Measurements from ENCODE around the gene NMT1. TPM values are rescaled to one million over a fixed set of nuclear protein-coding genes. Genes with fewer than 3 reads are reported as not detected.

The NMT1 gene
- total RNA-seq, 1 donor from 2014 or later, result 114 TPM

DNA sequence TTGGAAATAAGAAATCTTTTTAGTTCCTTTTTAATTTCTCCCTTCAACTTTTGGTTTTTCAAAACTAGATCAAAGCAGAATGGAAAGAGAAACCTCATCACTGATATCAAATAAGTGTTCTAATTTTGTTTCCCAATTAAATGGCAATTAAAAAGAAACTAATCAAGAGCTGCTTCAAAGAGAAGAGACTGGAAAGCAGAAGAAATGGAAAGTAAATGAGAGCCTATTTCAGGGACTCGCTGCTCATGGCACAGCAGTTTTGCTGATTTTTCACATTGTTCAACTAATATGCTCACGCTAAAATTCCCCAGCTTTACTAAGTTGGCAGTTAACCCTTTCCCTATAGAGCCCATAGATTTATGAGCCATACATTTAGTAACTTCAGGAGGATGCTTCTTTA is 6.5 kb downstream of the NMT1 start:
- no peak for DNase-seq
- intact Hi-C loops (cut with micrococcal nuclease), result no loop called here
- ATAC-seq, result no peak

- DNase-seq (no peak), ATAC-seq (peak; percentile 48)
- intact Hi-C loops (cut with micrococcal nuclease), result no loop called here
Observed at GRCh38 chr17:45070001-45070400, 8.9 kb downstream of the NMT1 start.

GRCh38 chr17:45070809-45071208 is 9.7 kb downstream of the NMT1 start:
- no peak for DNase-seq
- intact Hi-C loops (cut with micrococcal nuclease), result no loop called here
- no peak for ATAC-seq

DNA sequence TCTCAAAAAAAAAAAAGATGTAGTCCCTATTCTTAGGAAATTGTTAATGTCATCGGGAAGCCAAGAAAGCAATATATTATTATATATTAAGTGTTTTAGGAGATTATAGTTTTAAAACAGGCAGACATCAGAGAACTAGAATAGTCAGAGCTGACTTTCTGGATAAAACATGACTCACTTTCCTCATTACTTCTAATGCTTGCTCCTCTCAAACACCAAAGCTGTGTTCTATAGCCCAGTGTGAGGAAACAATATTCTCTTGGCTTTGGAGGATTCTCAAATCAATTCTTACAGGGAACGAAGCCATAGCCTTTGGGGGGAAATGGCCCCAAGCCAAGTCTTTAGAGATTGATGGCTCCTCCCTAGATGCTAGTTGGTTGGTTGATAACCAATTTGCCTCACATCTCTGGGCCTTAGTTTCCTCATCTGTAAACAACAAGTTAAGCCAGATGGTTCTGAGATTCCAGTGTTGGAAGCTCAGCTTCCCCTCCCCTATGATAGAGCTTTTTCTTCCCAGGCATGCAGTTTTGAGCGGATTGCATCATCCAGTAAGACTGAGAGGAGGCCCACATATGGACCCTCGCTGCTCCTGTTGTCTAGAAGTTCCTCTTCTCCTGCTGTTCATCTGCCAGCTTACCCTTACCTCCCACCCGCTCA is 12.4 kb downstream of the NMT1 start:
- peak; percentile 71 for ATAC-seq
- intact Hi-C loops (cut with micrococcal nuclease), result no loop called here
- DNase-seq, result no peak

GRCh38 chr17:45077643-45078042 is 16.5 kb downstream of the NMT1 start:
- no peak for DNase-seq
- ATAC-seq, result no peak
- intact Hi-C loops (cut with micrococcal nuclease), result no loop called here

GRCh38 chr17:45081047-45081703 is 20.1 kb downstream of the NMT1 start:
- DNase-seq, result no peak
- ATAC-seq, result peak; percentile 50
- intact Hi-C loops (cut with micrococcal nuclease), result no loop called here

- no peak for DNase-seq
- intact Hi-C loops (cut with micrococcal nuclease), result no loop called here
Observed at GRCh38 chr17:45086391-45086790, 25.3 kb downstream of the NMT1 start.

GRCh38 chr17:45086865-45087503 is 25.9 kb downstream of the NMT1 start:
- intact Hi-C loops (cut with micrococcal nuclease), result no loop called here
- ATAC-seq (peak; percentile 29), DNase-seq (no peak)

More at GRCh38 chr17:45086391-45086790, 25.3 kb downstream of the NMT1 start:
- no peak for ATAC-seq

DNA sequence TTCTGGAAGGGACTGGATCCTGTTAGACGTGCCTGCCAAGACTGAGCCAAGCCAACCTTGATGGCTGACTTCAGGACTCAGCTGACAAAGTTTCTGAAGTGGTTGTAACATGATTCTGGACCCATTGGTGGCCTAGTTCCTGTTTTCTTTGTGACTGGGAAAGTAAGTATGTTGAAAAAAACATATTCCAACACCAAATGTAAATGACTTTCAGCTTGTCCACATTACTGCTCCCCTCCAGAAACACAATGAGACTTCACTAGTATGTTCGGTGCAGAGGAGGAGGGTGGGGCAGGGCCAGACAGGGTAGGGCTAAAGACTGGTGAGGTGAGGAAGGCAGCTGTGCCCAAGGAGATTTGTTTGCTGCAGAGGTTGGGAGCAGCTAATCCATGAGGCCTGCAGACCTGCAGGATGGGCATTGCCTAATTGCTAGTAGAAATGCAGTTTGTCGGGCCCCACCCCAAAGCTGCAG is 26.4 kb downstream of the NMT1 start:
- no peak for DNase-seq
- intact Hi-C loops (cut with micrococcal nuclease), result no loop called here
- peak; percentile 69 for ATAC-seq

DNA sequence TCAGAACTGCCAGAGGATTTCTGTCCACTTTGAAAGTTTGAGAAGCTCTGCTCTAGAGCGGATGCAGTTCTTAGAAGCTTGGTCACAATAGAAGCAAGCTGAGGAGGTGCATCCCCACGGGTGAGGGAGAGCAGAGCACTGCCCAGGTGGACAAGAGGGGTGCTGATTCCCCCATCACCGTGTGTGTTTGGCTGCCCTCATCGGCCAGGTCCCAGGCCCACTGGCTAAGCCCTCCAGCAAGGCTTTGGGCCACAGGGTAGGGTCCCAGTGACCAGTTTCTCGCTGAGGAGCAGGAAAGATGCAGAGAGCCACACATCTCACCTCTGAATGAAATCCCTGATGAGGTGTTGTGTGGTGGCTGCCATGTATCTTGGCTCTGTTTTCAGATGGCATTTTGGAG is 26.9 kb downstream of the NMT1 start:
- DNase-seq (no peak), ATAC-seq (no peak)
- intact Hi-C loops (cut with micrococcal nuclease), result no loop called here

- intact Hi-C loops (cut with micrococcal nuclease), result no loop called here
- DNase-seq (no peak), ATAC-seq (no peak)
Observed at GRCh38 chr17:45088741-45089140, 27.6 kb downstream of the NMT1 start.

DNA sequence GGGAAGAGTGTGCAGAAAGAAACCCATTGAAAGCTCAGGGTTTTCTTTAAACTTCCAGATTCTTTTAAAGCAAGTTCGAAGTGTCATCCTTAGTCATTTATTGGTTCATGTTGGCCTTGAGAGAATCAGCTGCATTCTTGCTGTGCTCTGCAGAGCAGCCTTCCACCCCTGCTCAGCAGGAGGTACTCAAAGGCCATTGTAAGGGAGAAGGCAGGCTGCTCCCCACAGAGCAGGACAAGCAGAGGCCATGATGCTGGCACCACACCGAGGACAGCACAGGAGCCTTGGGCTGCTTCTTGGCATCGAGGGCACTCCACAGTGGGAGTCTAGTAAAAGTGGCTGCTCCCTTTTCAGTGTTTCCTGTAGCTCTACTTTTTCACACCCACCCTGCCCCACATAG is 29.6 kb downstream of the NMT1 start:
- no peak for DNase-seq
- no peak for ATAC-seq

DNA sequence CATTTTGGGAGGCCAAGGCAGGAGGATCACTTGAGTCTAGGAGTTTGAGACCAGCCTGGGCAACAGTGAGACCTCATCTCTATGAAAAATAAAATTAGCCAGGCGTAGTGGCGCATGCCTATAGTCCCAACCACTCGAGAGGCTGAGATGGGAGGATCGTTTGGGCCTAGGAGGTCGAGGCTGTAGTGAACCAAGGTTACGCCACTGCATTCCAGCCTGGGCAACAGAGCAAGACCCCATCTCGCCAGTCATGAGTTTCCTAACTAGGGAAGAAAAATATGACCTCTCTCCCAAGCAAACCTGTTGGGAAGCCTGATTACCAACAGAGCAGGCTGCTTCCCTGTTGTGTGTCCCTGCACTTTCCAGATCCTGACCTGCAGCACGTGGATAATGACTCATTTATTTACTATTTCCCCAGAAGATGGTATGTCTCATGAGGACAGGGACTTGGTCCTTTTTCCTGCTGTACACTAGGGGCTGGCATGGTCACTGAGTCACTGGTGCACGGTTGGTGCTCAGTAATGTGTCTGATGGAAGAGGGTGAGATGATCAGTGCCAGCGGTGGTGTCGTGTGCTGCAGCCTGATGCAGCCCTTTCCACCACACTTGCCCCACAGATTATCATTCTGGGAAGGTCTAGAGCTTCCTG is 30.8 kb downstream of the NMT1 start:
- DNase-seq, result no peak
- no peak for ATAC-seq
- intact Hi-C loops (cut with micrococcal nuclease), result loop anchor here (10.0 kb wide), 1 partner anchor 177 kb away; the partner anchor contains the start of gene GFAP

More for the DNA sequence above, 29.6 kb downstream of the NMT1 start:
- intact Hi-C loops (cut with micrococcal nuclease), result loop anchor here (10.0 kb wide), 1 partner anchor 176 kb away; the partner anchor contains the start of gene GFAP

DNA sequence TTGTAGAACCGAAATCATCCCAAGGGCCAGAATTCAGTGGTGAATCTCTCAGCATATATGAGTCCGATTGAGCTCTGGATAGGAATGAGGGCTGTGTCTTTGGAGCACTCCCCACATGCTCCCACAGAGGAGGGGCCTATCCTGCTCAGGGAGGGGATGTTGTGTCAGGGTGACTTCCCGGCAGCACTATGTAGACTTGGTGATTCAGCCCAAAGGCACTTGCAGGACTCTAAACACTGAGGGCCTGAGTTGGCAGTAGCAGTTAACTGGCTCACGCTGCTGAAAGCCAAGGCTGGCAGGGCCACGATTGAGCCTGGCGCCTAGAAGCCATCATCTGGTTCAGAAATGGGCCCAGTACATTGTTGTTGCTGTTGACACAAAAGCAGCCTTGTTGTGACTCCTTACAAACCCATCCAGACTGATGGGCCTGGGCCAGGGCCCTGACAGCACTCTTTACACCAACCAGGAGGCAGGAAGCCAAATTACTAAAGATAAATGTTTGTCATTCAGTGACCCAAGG is 31.9 kb downstream of the NMT1 start:
- intact Hi-C loops (cut with micrococcal nuclease), result loop anchor here (10.0 kb wide), 1 partner anchor 178 kb away; the partner anchor contains the start of gene GFAP
- ATAC-seq (peak; percentile 93), DNase-seq (peak; percentile 84)

- DNase-seq (peak; percentile 61), ATAC-seq (peak; percentile 73)
- intact Hi-C loops (cut with micrococcal nuclease), result loop anchor here (10.0 kb wide), 1 partner anchor 179 kb away; the partner anchor contains the start of gene GFAP
Observed at GRCh38 chr17:45093444-45094110, 32.5 kb downstream of the NMT1 start.

DNA sequence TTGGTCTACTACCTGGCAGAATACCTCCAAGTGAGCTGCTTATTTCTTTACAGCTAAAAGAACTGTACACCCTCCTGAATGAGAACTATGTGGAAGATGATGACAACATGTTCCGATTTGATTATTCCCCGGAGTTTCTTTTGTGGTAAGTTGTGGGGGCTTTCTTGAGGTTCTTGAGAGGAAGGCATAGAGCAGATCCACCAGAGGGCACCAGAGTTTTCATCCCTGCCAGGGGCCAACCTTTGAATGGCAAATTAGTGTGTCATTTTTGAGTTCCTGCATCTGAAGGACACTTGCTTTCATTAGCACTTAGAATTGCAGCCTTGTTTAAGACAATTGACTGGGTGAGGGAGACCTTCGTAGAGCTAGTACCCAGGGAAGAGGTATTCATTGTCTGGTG is 35.0 kb downstream of the NMT1 start:
- no peak for DNase-seq

DNA sequence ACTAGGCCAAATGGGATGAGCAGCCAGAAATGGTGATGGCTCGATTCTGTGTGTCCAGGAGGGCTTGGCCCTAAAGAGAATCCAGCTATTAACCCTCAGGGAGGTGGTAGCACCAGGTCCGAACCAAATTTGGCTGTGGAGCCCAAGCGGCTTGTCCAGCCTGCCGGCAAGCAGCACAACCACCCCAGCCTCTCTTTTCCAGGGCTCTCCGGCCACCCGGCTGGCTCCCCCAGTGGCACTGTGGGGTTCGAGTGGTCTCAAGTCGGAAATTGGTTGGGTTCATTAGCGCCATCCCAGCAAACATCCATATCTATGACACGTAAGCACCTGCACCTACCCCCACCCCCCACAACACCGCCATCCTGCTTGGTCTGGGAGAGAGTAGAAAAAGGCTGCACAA is 35.8 kb downstream of the NMT1 start:
- intact Hi-C loops (cut with micrococcal nuclease), result loop anchor here (10.0 kb wide), 1 partner anchor 182 kb away; the partner anchor contains the start of gene GFAP
- ATAC-seq (no peak), DNase-seq (peak; percentile 18)

More for the DNA sequence above, 35.0 kb downstream of the NMT1 start:
- no peak for ATAC-seq
- intact Hi-C loops (cut with micrococcal nuclease), result loop anchor here (10.0 kb wide), 1 partner anchor 181 kb away; the partner anchor contains the start of gene GFAP

DNA sequence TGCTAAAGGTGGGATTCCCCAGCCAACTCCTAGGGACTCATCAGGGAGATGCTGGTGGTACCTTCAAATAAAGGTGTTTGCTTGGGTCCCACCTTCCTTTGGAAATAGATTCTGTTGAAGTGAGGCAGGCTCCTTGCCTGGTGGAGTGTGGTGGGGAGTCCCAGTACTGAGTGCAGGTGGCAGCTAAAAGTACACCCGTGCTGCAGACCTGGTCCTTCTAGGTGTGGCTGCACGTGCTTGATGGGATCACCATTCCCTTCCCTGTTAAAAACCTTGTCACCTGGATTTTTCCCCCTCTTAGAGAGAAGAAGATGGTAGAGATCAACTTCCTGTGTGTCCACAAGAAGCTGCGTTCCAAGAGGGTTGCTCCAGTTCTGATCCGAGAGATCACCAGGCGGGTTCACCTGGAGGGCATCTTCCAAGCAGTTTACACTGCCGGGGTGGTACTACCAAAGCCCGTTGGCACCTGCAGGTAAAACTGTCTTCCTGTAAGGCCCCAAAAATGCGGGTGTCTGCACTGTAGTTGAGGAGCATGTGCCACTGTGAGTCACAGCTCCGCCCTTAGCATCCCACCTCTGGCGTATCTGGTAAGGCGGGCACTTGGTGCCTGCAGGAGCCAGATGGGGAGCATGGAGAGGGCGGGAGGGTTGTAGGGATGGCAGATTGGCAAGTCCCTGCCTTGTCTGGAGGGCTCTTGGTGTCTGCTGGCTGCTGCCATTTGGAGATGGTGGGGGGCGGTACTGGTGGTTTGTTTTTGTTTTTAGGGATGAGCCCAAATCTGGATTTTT is 37.2 kb downstream of the NMT1 start:
- ATAC-seq (no peak), DNase-seq (peak; percentile 15)
- intact Hi-C loops (cut with micrococcal nuclease), result loop anchor here (10.0 kb wide), 1 partner anchor 183 kb away; the partner anchor contains the start of gene GFAP

All from left ventricle myocardium superior (tissue), 1 donor.